Neural crest cell (in vitro differentiated cells): ENCODE results near the gene PGLYRP2. TPM values are rescaled to one million over a fixed set of nuclear protein-coding genes. Genes with fewer than 3 reads are reported as not detected.

Experiments used
- DNase-seq: peaks from one replicate; pipeline ENCODE4 v3.0.0; 2021; ENCODE audit warnings: low read depth, mixed read lengths, low spot score
- H3K27ac Mint-ChIP-seq: one replicate; pipeline ENCODE4 v1.8.0; 2021; ENCODE audit warnings: mild to moderate bottlenecking, mixed read lengths; ENCODE audit not compliant: unreplicated experiment
- H3K27me3 Mint-ChIP-seq: 2 replicates; pipeline ENCODE4 v1.8.0; 2021; ENCODE audit warnings: low read depth, mild to moderate bottlenecking, mixed read lengths
- H3K36me3 Mint-ChIP-seq: 2 replicates; pipeline ENCODE4 v1.8.0; 2021; ENCODE audit warnings: low read depth, mild to moderate bottlenecking, mixed read lengths
- H3K4me1 Mint-ChIP-seq: 2 replicates; pipeline ENCODE4 v1.8.0; 2021; ENCODE audit warnings: mixed read lengths
- H3K4me3 Mint-ChIP-seq: one replicate; pipeline ENCODE4 v1.8.0; 2021; ENCODE audit warnings: mild to moderate bottlenecking, mixed read lengths
- H3K9me3 Mint-ChIP-seq: 2 replicates; pipeline ENCODE4 v1.8.0; 2021; ENCODE audit warnings: mixed read lengths
- total RNA-seq: library from RNA; stranded (reverse); gene quantifications from 2 replicates; pipeline ENCODE4 v1.2.1, GENCODE V29; 2021
- TF ChIP-seq, protein P1 (sequence below): fragments of 200-600 bp; sonication (generic); conservative IDR thresholded peaks from 2 replicates; pipeline ENCODE4 v1.5.0; 2021; ENCODE audit warnings: antibody characterized with exemption, mild to moderate bottlenecking

PGLYRP2 gene
- total RNA-seq, 1 donor from 2014 or later: not detected

DNA sequence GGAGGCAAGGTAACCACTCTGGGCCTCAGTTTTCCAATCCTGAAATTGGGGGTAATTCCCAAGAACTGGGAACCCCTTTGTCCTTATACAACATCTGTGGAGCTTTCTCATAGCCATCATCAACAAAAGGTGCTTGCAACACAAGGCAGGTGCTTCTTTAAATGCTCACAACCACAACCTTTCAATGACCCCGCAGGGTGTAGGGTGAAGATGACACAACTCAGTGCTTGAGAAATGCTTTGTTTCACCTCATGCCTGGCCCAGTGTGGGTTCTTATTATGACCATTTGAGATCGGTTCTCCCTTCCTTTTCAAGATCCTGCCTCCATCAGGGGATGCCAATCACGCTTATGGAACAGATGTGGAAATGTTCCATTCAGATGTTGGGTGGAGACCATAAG, 38.0 kb downstream of the PGLYRP2 start:
- Mint-ChIP-seq H3K27me3 (no peaks in the 10 kb centered on the region), H3K4me3 (no peak overlapping the region), H3K4me1 (peaks cover 4% of the 10 kb centered on the region), H3K9me3 (no peaks in the 10 kb centered on the region), H3K36me3 (no peaks in the 10 kb centered on the region), H3K27ac (no peak overlapping the region)
- no peak for DNase-seq
- TF ChIP-seq, protein P1, sequence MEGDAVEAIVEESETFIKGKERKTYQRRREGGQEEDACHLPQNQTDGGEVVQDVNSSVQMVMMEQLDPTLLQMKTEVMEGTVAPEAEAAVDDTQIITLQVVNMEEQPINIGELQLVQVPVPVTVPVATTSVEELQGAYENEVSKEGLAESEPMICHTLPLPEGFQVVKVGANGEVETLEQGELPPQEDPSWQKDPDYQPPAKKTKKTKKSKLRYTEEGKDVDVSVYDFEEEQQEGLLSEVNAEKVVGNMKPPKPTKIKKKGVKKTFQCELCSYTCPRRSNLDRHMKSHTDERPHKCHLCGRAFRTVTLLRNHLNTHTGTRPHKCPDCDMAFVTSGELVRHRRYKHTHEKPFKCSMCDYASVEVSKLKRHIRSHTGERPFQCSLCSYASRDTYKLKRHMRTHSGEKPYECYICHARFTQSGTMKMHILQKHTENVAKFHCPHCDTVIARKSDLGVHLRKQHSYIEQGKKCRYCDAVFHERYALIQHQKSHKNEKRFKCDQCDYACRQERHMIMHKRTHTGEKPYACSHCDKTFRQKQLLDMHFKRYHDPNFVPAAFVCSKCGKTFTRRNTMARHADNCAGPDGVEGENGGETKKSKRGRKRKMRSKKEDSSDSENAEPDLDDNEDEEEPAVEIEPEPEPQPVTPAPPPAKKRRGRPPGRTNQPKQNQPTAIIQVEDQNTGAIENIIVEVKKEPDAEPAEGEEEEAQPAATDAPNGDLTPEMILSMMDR: no peak

DNA sequence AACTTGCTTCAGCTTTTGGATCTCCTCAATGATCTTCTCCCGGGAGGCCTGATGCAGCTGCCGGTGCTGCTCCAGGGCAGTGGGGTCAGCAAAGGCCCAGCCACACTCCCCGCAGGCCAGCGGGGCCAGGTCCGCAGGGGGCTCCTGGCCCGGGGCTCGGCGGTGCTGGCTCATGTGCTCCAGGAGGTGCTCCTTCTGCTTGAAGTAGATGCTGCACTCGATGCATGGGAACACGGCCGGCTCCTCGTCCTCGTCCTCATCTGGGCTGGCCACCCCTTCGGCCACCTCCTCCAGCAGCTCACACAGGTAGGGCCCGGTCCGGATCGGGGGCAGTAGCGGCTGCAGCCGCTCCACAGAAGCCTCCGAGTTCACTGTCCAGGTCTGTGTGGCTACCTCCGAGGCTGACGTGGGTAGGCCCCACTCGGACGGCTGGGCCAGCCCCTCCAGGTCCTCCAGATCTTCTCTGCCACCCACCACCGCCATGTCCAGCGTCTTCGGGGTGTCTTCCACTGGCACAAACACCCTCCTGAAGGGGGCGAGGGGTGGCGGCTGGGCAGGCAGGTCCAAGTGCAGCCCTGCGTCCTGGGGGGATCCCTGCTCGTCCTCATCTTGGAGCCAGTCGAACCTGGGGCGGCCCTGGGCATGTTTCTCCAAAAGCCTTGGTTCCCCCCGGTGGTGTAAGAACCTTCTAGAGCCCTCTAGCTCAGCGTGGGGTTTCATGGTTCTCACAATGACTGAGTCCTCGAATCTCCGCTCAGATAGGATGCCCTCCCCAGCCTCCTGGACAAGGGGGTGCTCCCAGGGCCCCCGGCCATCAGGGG, 39.3 kb downstream of the PGLYRP2 start:
- Mint-ChIP-seq H3K4me3 (no peak overlapping the region), H3K4me1 (peaks cover 4% of the 10 kb centered on the region), H3K36me3 (no peaks in the 10 kb centered on the region), H3K27ac (no peak overlapping the region), H3K9me3 (no peaks in the 10 kb centered on the region), H3K27me3 (no peaks in the 10 kb centered on the region)
- TF ChIP-seq, protein P1: no peak
- DNase-seq: no peak

DNA sequence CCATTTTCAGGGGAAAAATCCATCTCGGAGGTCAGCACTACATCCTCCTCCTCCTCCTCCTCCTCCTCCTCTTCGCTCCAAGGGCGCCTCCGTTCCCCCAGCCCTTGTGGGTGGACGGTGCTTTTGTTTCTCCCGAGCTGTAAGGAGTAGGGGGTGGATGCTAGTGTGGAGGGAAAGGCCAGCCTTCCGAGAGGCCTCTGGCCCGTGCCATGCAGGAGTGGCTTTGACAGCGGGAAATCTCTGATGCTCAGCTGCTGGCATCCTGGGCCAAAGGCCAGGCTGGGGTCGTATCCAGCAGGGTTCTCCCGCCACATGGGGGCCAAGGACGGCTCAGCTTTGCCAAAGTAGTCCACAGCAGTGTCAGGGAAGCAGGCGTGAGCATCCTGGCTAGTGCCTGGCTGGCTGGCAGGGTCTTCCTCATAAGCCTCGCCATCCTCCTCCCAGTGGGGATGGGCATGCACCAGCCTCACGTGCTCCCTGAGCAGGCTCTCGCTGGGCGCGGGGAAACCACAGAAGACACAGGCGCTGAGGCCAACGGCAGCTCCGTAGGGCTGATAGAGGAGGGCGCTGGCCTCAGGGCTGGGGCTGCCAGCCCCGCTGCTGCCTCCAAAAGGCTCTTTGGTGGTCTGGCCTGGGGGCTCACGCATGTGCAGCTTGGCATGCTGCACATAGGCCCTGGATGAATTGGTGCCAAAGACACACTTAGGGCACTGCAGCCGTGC, 40.1 kb downstream of the PGLYRP2 start:
- H3K27me3 Mint-ChIP-seq: no peaks in the 10 kb centered on the region
- H3K4me1 Mint-ChIP-seq: peaks cover 4% of the 10 kb centered on the region
- no peak overlapping the region for H3K27ac Mint-ChIP-seq
- H3K36me3 Mint-ChIP-seq: no peaks in the 10 kb centered on the region
- no peaks in the 10 kb centered on the region for H3K9me3 Mint-ChIP-seq
- TF ChIP-seq, protein P1: no peak
- no peak for DNase-seq
- no peak overlapping the region for H3K4me3 Mint-ChIP-seq

DNA sequence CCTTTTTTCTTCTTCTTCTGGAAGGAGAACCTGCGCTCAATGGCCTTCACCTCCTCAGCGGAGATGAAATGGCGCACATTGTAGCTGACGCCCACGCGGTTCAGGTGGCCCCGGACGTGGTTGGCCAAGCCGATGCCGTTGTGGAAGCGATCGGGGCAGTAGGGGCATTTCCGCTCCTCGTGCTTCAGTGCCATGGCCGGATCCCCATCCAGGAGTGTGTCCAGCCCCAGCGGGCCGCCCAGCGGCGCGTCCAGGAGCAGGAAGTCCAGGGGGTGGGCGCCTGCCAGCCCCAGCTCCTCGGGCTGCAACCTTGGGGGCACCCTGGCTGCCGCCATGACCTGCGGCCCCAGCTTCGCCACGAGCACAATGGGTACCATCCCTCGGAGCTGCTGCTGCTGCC, 40.7 kb downstream of the PGLYRP2 start:
- no peaks in the 10 kb centered on the region for H3K9me3 Mint-ChIP-seq
- no peak for DNase-seq
- H3K27ac Mint-ChIP-seq: no peak overlapping the region
- TF ChIP-seq, protein P1: no peak
- H3K27me3 Mint-ChIP-seq: no peaks in the 10 kb centered on the region
- peaks cover 4% of the 10 kb centered on the region for H3K4me1 Mint-ChIP-seq
- H3K4me3 Mint-ChIP-seq: no peak overlapping the region
- no peaks in the 10 kb centered on the region for H3K36me3 Mint-ChIP-seq

DNA sequence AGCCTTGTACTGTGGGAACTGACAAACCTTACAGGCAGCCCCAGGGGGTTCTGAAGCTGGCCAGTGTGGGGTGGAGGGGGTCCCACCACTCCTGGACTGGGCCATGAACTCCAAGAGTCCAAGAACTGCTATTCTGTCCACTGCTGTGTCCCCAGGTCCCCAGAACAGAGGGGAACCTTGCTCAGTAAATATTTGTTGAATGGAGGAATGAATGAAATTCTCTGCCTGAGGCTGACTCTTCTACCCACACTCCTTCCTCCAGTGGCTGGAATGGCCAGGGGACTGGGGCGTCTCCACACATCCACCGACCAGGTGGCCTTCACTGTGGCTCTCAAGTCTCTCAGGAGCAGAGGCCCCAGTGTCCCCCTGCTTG, 41.2 kb downstream of the PGLYRP2 start:
- Mint-ChIP-seq H3K9me3 (no peaks in the 10 kb centered on the region), H3K27me3 (no peaks in the 10 kb centered on the region), H3K36me3 (peaks cover 2% of the 10 kb centered on the region), H3K4me1 (peaks cover 9% of the 10 kb centered on the region), H3K27ac (no peak overlapping the region), H3K4me3 (no peak overlapping the region)
- DNase-seq: no peak
- TF ChIP-seq, protein P1: no peak
